ENCODE data around the gene LAMA4. TPM values are rescaled to one million over a fixed set of nuclear protein-coding genes. Genes with fewer than 3 reads are reported as not detected.

The LAMA4 gene
- total RNA-seq, 1 donor from 2014 or later, result 0.56 TPM

- Mint-ChIP-seq H3K27ac (no peak overlapping the region), H3K27me3 (ENCODE audit: insufficient read depth, low read depth) (peaks cover 4% of the 10 kb centered on the region), H3K9me3 (no peaks in the 10 kb centered on the region), H3K36me3 (no peaks in the 10 kb centered on the region), H3K4me1 (peaks cover 9% of the 10 kb centered on the region), H3K4me3 (peak overlapping the region; percentile 15)
- Histone ChIP-seq H3K27me3 (no peaks in the 10 kb centered on the region), H3K27ac (no peak overlapping the region), H3K9ac (no peak overlapping the region), H3K36me3 (no peaks in the 10 kb centered on the region), H3K79me2 (ENCODE audit: low read depth) (no peaks in the 10 kb centered on the region), H3K4me2 (no peak overlapping the region), H3F3A (ENCODE audit: low read depth) (no peaks in the 10 kb centered on the region), H3K4me3 (no peak overlapping the region), H4K20me1 (ENCODE audit: low read depth) (no peaks in the 10 kb centered on the region), H3K9me3 (ENCODE audit: low read depth) (no peaks in the 10 kb centered on the region), H2AFZ (replicated peaks) (no peak overlapping the region), H3K4me1 (peaks cover 8% of the 10 kb centered on the region)
- TF ChIP-seq EZH2 (IDR thresholded peaks at IDR 0.05) (no peak), CTCF (IDR thresholded peaks at IDR 0.05) (no peak), EZH2phosphoT487 (IDR thresholded peaks at IDR 0.05) (no peak)
- no peak for DNase-seq (ENCODE audit: low spot score)
These were observed 74.7 kb downstream of the LAMA4 start for GRCh38 chr6:112179631-112180030.

- TF ChIP-seq EZH2 (IDR thresholded peaks at IDR 0.05) (no peak), EZH2phosphoT487 (IDR thresholded peaks at IDR 0.05) (no peak), CTCF (IDR thresholded peaks at IDR 0.05) (no peak)
- H3K4me1 Mint-ChIP-seq, result peaks cover 9% of the 10 kb centered on the region
These were observed 75.5 kb downstream of the LAMA4 start for GRCh38 chr6:112178846-112179245.

GRCh38 chr6:112177092-112177491, 77.3 kb downstream of the LAMA4 start:
- no peaks in the 10 kb centered on the region for H3K9me3 Mint-ChIP-seq
- H4K20me1 ChIP-seq (ENCODE audit: low read depth), result no peaks in the 10 kb centered on the region

More at GRCh38 chr6:112178846-112179245, 75.5 kb downstream of the LAMA4 start:
- no peak overlapping the region for H3K27ac Mint-ChIP-seq
- no peaks in the 10 kb centered on the region for H4K20me1 ChIP-seq (ENCODE audit: low read depth)
- H3K4me3 ChIP-seq, result no peak overlapping the region
- H3F3A ChIP-seq (ENCODE audit: low read depth), result no peaks in the 10 kb centered on the region
- H3K36me3 Mint-ChIP-seq, result no peaks in the 10 kb centered on the region
- no peak for DNase-seq (ENCODE audit: low spot score)
- H3K9ac ChIP-seq, result no peak overlapping the region
- H3K4me3 Mint-ChIP-seq, result no peak overlapping the region
- no peaks in the 10 kb centered on the region for H3K36me3 ChIP-seq
- H3K27me3 Mint-ChIP-seq (ENCODE audit: insufficient read depth, low read depth), result peaks cover 4% of the 10 kb centered on the region
- no peak overlapping the region for H3K4me2 ChIP-seq
- no peak overlapping the region for H3K27ac ChIP-seq
- H3K27me3 ChIP-seq, result no peaks in the 10 kb centered on the region
- H3K9me3 Mint-ChIP-seq, result no peaks in the 10 kb centered on the region
- H3K9me3 ChIP-seq (ENCODE audit: low read depth), result no peaks in the 10 kb centered on the region
- H2AFZ ChIP-seq (replicated peaks), result no peak overlapping the region
- peaks cover 6% of the 10 kb centered on the region for H3K4me1 ChIP-seq
- H3K79me2 ChIP-seq (ENCODE audit: low read depth), result no peaks in the 10 kb centered on the region

More at GRCh38 chr6:112177092-112177491, 77.3 kb downstream of the LAMA4 start:
- Histone ChIP-seq H3K27ac (no peak overlapping the region), H3K4me3 (no peak overlapping the region), H3K79me2 (ENCODE audit: low read depth) (no peaks in the 10 kb centered on the region), H3K27me3 (no peaks in the 10 kb centered on the region), H3K9ac (no peak overlapping the region), H3K9me3 (ENCODE audit: low read depth) (no peaks in the 10 kb centered on the region), H3K36me3 (no peaks in the 10 kb centered on the region), H2AFZ (replicated peaks) (peak overlapping the region; percentile 32), H3F3A (ENCODE audit: low read depth) (no peaks in the 10 kb centered on the region), H3K4me2 (no peak overlapping the region), H3K4me1 (peaks cover 6% of the 10 kb centered on the region)
- Mint-ChIP-seq H3K27me3 (ENCODE audit: insufficient read depth, low read depth) (peaks cover 4% of the 10 kb centered on the region), H3K36me3 (no peaks in the 10 kb centered on the region), H3K4me1 (peaks cover 9% of the 10 kb centered on the region), H3K27ac (no peak overlapping the region), H3K4me3 (no peak overlapping the region)
- no peak for DNase-seq (ENCODE audit: low spot score)
- TF ChIP-seq CTCF (IDR thresholded peaks at IDR 0.05), result no peak
- no peak for TF ChIP-seq EZH2 (IDR thresholded peaks at IDR 0.05)
- no peak for TF ChIP-seq EZH2phosphoT487 (IDR thresholded peaks at IDR 0.05)

Data from neural progenitor cell (in vitro differentiated cells).